Measurements from ENCODE around the gene COL8A2. TPM values are rescaled to one million over a fixed set of nuclear protein-coding genes. Genes with fewer than 3 reads are reported as not detected.

Gene COL8A2
- total RNA-seq, 1 experiment from 2014 or later: 0.24 TPM

DNA sequence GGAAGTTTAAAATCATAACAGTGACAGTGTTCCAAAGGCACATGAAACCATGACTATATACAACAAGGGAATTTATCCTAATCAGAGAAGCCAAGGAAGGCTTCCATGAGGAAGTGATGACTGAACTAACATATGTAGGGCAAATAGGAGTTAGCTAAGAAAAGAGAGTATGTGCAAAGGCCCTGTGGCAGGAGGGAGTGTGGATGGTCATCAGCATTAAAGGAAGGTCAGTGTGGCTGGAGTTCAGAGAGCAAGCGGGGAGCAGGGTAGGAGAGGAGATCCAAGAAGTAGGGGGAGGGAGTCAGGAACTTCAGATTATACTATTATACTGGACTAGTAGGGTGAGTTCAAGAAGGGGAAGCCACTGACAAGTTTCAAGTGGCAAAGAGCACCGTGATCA, 39.3 kb upstream of the COL8A2 start:
- Histone ChIP-seq H3K9me3 (ENCODE audit: low read depth, low read length, poor library complexity, severe bottlenecking) (no peaks in the 10 kb centered on the region), H3K4me1 (ENCODE audit: insufficient read depth, low read length, poor library complexity, severe bottlenecking) (peaks cover 24% of the 10 kb centered on the region), H3K36me3 (ENCODE audit: insufficient read depth, low read length, poor library complexity, severe bottlenecking) (no peaks in the 10 kb centered on the region), H3K27ac (ENCODE audit: low read depth, low read length, poor library complexity, severe bottlenecking) (no peak overlapping the region), H3K4me3 (ENCODE audit: low read depth, low read length, poor library complexity, severe bottlenecking) (no peak overlapping the region), H3K27me3 (replicated peaks; ENCODE audit: insufficient read depth, low read depth, low read length, poor library complexity) (no peaks in the 10 kb centered on the region)
- DNase-seq (ENCODE audit: low spot score): no peak
- intact Hi-C loops (cut with micrococcal nuclease; ENCODE audit: unreplicated experiment): no loop called here
- BruUV-seq (replicated peaks): no TSS peak
- TF ChIP-seq EZH2 (IDR thresholded peaks at IDR 0.05; ENCODE audit: borderline replicate concordance, low read depth, low read length, poor library complexity, severe bottlenecking): no peak
- TF ChIP-seq, protein P1, sequence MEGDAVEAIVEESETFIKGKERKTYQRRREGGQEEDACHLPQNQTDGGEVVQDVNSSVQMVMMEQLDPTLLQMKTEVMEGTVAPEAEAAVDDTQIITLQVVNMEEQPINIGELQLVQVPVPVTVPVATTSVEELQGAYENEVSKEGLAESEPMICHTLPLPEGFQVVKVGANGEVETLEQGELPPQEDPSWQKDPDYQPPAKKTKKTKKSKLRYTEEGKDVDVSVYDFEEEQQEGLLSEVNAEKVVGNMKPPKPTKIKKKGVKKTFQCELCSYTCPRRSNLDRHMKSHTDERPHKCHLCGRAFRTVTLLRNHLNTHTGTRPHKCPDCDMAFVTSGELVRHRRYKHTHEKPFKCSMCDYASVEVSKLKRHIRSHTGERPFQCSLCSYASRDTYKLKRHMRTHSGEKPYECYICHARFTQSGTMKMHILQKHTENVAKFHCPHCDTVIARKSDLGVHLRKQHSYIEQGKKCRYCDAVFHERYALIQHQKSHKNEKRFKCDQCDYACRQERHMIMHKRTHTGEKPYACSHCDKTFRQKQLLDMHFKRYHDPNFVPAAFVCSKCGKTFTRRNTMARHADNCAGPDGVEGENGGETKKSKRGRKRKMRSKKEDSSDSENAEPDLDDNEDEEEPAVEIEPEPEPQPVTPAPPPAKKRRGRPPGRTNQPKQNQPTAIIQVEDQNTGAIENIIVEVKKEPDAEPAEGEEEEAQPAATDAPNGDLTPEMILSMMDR (conservative IDR thresholded peaks at IDR 0.05; ENCODE audit: low read depth, low read length): no peak
- ChIA-PET POLR2A (ENCODE audit: low non-redundant PET) (no interaction called here), CTCF (interaction anchor here (0.7 kb wide), 1 partner anchor 47 kb away, joined by 11 read pairs; no protein-coding TSS in a partner anchor)

DNA sequence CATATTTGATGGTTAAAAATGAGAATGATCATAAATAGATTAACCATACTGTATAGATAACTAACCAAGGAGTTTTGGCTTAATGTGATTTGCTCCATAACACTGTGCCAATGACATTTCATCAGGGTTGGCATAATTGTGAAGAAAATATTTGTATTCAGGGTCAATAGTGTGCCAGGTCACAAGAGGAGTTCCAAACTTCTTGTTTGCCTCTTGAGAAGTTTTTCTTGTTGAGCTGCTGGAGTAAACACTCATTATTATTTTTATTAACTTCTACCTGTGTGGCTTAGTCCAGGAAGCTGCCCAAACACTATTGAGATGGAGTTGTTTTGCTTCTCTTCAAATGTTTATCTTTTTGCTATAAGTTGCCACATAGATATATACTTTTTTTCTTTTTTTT, 38.4 kb upstream of the COL8A2 start:
- TF ChIP-seq, protein P1 (conservative IDR thresholded peaks at IDR 0.05; ENCODE audit: low read depth, low read length): no peak
- no peak for TF ChIP-seq EZH2 (IDR thresholded peaks at IDR 0.05; ENCODE audit: borderline replicate concordance, low read depth, low read length, poor library complexity, severe bottlenecking)
- Histone ChIP-seq H3K9me3 (ENCODE audit: low read depth, low read length, poor library complexity, severe bottlenecking) (no peaks in the 10 kb centered on the region), H3K4me1 (ENCODE audit: insufficient read depth, low read length, poor library complexity, severe bottlenecking) (peaks cover 27% of the 10 kb centered on the region), H3K36me3 (ENCODE audit: insufficient read depth, low read length, poor library complexity, severe bottlenecking) (no peaks in the 10 kb centered on the region), H3K27me3 (replicated peaks; ENCODE audit: insufficient read depth, low read depth, low read length, poor library complexity) (no peaks in the 10 kb centered on the region), H3K27ac (ENCODE audit: low read depth, low read length, poor library complexity, severe bottlenecking) (no peak overlapping the region), H3K4me3 (ENCODE audit: low read depth, low read length, poor library complexity, severe bottlenecking) (no peak overlapping the region)
- intact Hi-C loops (cut with micrococcal nuclease; ENCODE audit: unreplicated experiment): no loop called here
- no TSS peak for BruUV-seq (replicated peaks)
- CTCF ChIA-PET: interaction anchor here (0.7 kb wide), 1 partner anchor 46 kb away, joined by 11 read pairs; no protein-coding TSS in a partner anchor
- POLR2A ChIA-PET (ENCODE audit: low non-redundant PET): interaction anchor here (0.8 kb wide), 1 partner anchor 15 kb away, joined by 15 read pairs; no protein-coding TSS in a partner anchor
- DNase-seq (ENCODE audit: low spot score): no peak

DNA sequence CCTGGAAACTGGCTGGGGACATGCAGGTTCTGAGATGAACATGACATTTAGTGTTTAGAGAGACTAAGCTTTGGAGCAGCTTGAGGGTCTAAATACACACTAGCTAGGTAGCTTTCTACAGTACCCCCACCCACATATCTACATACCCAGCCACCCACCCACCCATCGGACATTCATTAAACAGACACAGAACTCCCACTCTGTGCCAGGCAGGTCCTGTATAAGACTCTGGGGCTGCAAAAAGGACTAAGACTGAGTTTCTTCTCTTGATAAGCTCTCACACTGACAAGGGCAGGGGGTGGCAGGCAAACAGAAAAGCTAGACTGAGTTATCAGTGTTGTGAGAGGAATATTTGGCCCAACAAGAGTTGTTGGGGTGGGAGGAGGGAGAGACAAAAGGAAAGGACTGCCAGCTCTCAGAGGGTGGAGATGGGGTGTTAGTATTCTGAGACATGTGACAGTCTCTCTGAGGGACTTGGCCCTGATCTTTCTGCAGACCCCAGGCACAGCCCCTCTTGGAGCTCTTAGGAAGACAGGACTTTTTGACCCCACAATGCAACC, 37.7 kb upstream of the COL8A2 start:
- BruUV-seq (replicated peaks): no TSS peak
- no peaks in the 10 kb centered on the region for H3K36me3 ChIP-seq (ENCODE audit: insufficient read depth, low read length, poor library complexity, severe bottlenecking)

More for the DNA sequence above, 37.7 kb upstream of the COL8A2 start:
- Histone ChIP-seq H3K4me1 (ENCODE audit: insufficient read depth, low read length, poor library complexity, severe bottlenecking) (peaks cover 34% of the 10 kb centered on the region), H3K27me3 (replicated peaks; ENCODE audit: insufficient read depth, low read depth, low read length, poor library complexity) (no peaks in the 10 kb centered on the region), H3K9me3 (ENCODE audit: low read depth, low read length, poor library complexity, severe bottlenecking) (no peaks in the 10 kb centered on the region), H3K4me3 (ENCODE audit: low read depth, low read length, poor library complexity, severe bottlenecking) (no peak overlapping the region), H3K27ac (ENCODE audit: low read depth, low read length, poor library complexity, severe bottlenecking) (no peak overlapping the region)
- ChIA-PET POLR2A (ENCODE audit: low non-redundant PET) (interaction anchor here (0.8 kb wide), 1 partner anchor 14 kb away, joined by 15 read pairs; no protein-coding TSS in a partner anchor), CTCF (no interaction called here)
- intact Hi-C loops (cut with micrococcal nuclease; ENCODE audit: unreplicated experiment): no loop called here
- no peak for DNase-seq (ENCODE audit: low spot score)
- TF ChIP-seq, protein P1 (conservative IDR thresholded peaks at IDR 0.05; ENCODE audit: low read depth, low read length): no peak
- no peak for TF ChIP-seq EZH2 (IDR thresholded peaks at IDR 0.05; ENCODE audit: borderline replicate concordance, low read depth, low read length, poor library complexity, severe bottlenecking)

Measured in A673 (cell line).